K562 (cell line): ENCODE results near the gene SCFD2. TPM values are rescaled to one million over a fixed set of nuclear protein-coding genes. Genes with fewer than 3 reads are reported as not detected.

Source experiments
- ATF1 ChIP-seq, 2 experiments: fragments of 450-650 bp in 1 of 2; IDR thresholded peaks; 2 replicates each; pipeline ENCODE4 v1.6.1; 2016; ENCODE audit warnings: missing compliant biosample characterization in 1 of 2, missing genetic modification characterization in 1 of 2
- DLX4 ChIP-seq: fragments of 250-450 bp; sonication (Bioruptor Pico); IDR thresholded peaks from 2 replicates; pipeline ENCODE4 v1.6.1; 2021; ENCODE audit warnings: mild to moderate bottlenecking
- ELF1 ChIP-seq: fragments of 200-800 bp; sonication (Bioruptor generic); IDR thresholded peaks from 2 replicates; pipeline ENCODE4 v1.6.1; 2016; ENCODE audit warnings: missing genetic modification characterization, missing compliant biosample characterization
- KDM4B ChIP-seq, 2 experiments: fragments of 450-650 bp in 1 of 2; sonication (generic) in 1 of 2; IDR thresholded peaks; 2 replicates each; pipeline ENCODE4 v1.6.1; 2016 to 2017; ENCODE audit warnings: borderline replicate concordance in 2 of 2, antibody characterized with exemption in 1 of 2, low read depth in 1 of 2, mild to moderate bottlenecking in 1 of 2
- NR0B1 ChIP-seq: fragments of 450-650 bp; IDR thresholded peaks from one replicate; pipeline ENCODE4 v1.6.1; 2018; ENCODE audit warnings: mild to moderate bottlenecking, moderate library complexity; ENCODE audit not compliant: partially characterized antibody
- PTTG1 ChIP-seq: fragments of 450-650 bp; IDR thresholded peaks from 2 replicates; pipeline ENCODE4 v1.6.1; 2016; ENCODE audit warnings: low read depth, mild to moderate bottlenecking, missing genetic modification characterization, missing compliant biosample characterization
- PURB ChIP-seq: sonication (generic); formaldehyde crosslinking; IDR thresholded peaks from 2 replicates; pipeline ENCODE4 v1.9.0; 2021; ENCODE audit warnings: low read depth, mild to moderate bottlenecking, missing genetic modification reagents
- SAFB2 ChIP-seq: fragments of 200-400 bp; formaldehyde crosslinking; IDR thresholded peaks from 2 replicates; pipeline ENCODE4 v1.6.1; 2018; ENCODE audit warnings: borderline replicate concordance, low read length, low read depth, moderate library complexity; ENCODE audit not compliant: severe bottlenecking
- SRSF7 ChIP-seq: fragments of 200-400 bp; formaldehyde crosslinking; optimal IDR thresholded peaks from 2 replicates; pipeline ENCODE3; 2017; ENCODE audit warnings: mild to moderate bottlenecking, low read depth, low read length
- TAL1 ChIP-seq: fragments of 450-650 bp; IDR thresholded peaks from 2 replicates; pipeline ENCODE4 v1.6.1; 2016; ENCODE audit warnings: mild to moderate bottlenecking
- THAP7 ChIP-seq: fragments of 250-450 bp; sonication (Bioruptor Pico); IDR thresholded peaks from 2 replicates; pipeline ENCODE4 v1.5.0; 2021
- ZNF134 ChIP-seq: fragments of 250-450 bp; sonication (Bioruptor Pico); conservative IDR thresholded peaks from 2 replicates; pipeline ENCODE4 v1.4.0; 2020
- ZNF318 ChIP-seq, 2 experiments: fragments of 450-650 bp; IDR thresholded peaks; 2 replicates each; pipeline ENCODE4 v1.6.1; 2016; ENCODE audit warnings: mild to moderate bottlenecking in 2 of 2, borderline replicate concordance in 1 of 2, low read depth in 1 of 2, moderate library complexity in 1 of 2
- ZSCAN29 ChIP-seq: fragments of 450-650 bp; IDR thresholded peaks from 2 replicates; pipeline ENCODE4 v1.6.1; 2017
- polyA plus RNA-seq, 8 experiments: library from polyadenylated mRNA; depleted of rRNA in 4 of 8; stranded (reverse) in 5 of 8; unstranded in 3 of 8; fragments of >200 nt; fragmentation: Nextera tagmentation in 2 of 8; fragmentation: Illumina TruSeq in 1 of 8; extraction: Ambion mirVana in 2 of 8; extraction: Trizol in 1 of 8; gene quantifications; 2 replicates each; pipeline versions ENCODE4 v1.2.1 to v1.2.3, GENCODE V29; 2011 to 2014; ENCODE audit warnings: inconsistent platforms in 1 of 8, missing spikeins in 1 of 8
- total RNA-seq, 7 experiments: library from RNA; depleted of rRNA in 6 of 7; stranded (reverse); fragments of >200 nt in 6 of 7; fragmentation: Illumina TruSeq in 2 of 7; extraction: Trizol in 2 of 7; gene quantifications; 2 replicates each; pipeline versions ENCODE4 v1.2.1 to v1.2.3, GENCODE V29; 2011 to 2021; ENCODE audit warnings: low replicate concordance in 1 of 7

SCFD2 gene
- total and polyA plus RNA-seq, 9 of the 15 experiments (the other 6 are each of a cell fraction or from before 2014, with no cell fraction given), result 5.7 to 30.3 (median 22.8) TPM

GRCh38 chr4:53039741-53040458 is 326.0 kb downstream of the SCFD2 start (continued):
- TF ChIP-seq ZNF318 (IDR thresholded peaks at IDR 0.05; ENCODE audit: borderline replicate concordance in 1 of 2, low read depth in 1 of 2) (no peak), PURB (CRISPR knock-in tag) (no peak), PTTG1 (tag) (no peak), SRSF7 (no peak), NR0B1 (no peak), KDM4B (IDR thresholded peaks at IDR 0.05; ENCODE audit: borderline replicate concordance in 2 of 2, low read depth in 1 of 2) (no peak), SAFB2 (no peak), ZNF134 (CRISPR knock-in tag) (no peak), ELF1 (tag) (no peak), ATF1 (CRISPR knock-in tag; IDR thresholded peaks at IDR 0.05) (no peak), ATF1 (tag; IDR thresholded peaks at IDR 0.05) (peak; percentile 50; the same call in 1 of the 2 replicates), DLX4 (CRISPR knock-in tag) (no peak), TAL1 (peak; percentile 84), THAP7 (CRISPR knock-in tag) (no peak), ZSCAN29 (no peak)
